Adrenal gland (tissue), 12 donors: ENCODE data around the gene KCNAB1. TPM values are rescaled to one million over a fixed set of nuclear protein-coding genes. Genes with fewer than 3 reads are reported as not detected.

Experiments
- DNase-seq, 7 donors: peaks; one replicate each; pipeline ENCODE4 v3.0.0-alpha.2; 2019 to 2020
- H3K27ac ChIP-seq, 5 donors: fragments of 200-600 bp; sonication (generic) in 4 of 5; 1 replicate in 3 of 5; 2 replicates in 2 of 5; pipeline versions ENCODE4 v1.5.1 to v1.8.0; 2016 to 2020; ENCODE audit warnings: mild to moderate bottlenecking in 1 of 5
- H3K27me3 ChIP-seq: fragments of 200-600 bp; 2 replicates; pipeline ENCODE4 v1.8.0; 2021
- H3K36me3 ChIP-seq, 2 donors: fragments of 200-600 bp; replicated peaks in 1 of 2; 1 replicate in 1 of 2; 2 replicates in 1 of 2; pipeline versions ENCODE4 v1.5.1 to v1.8.0; 2018 to 2022
- H3K4me1 ChIP-seq, 2 donors: fragments of 200-600 bp; replicated peaks in 1 of 2; 1 replicate in 1 of 2; 2 replicates in 1 of 2; pipeline versions ENCODE4 v1.5.1 to v1.8.0; 2018 to 2021
- H3K4me3 ChIP-seq, 4 donors: fragments of 200-600 bp; sonication (generic) in 3 of 4; one replicate each; pipeline ENCODE4 v1.5.1; 2016 to 2018
- H3K9me3 ChIP-seq, 3 donors: fragments of 200-600 bp; sonication (generic) in 1 of 3; replicated peaks in 1 of 3; 1 replicate in 2 of 3; 2 replicates in 1 of 3; pipeline versions ENCODE4 v1.5.1 to v1.8.0; 2016 to 2021
- POLR2A ChIP-seq, 2 donors: fragments of 450-650 bp; IDR thresholded peaks; one replicate each; pipeline ENCODE4 v1.6.1; 2017; ENCODE audit warnings: antibody characterized with exemption in 2 of 2, mild to moderate bottlenecking in 2 of 2, moderate library complexity in 1 of 2
- WGBS, 4 donors: extraction: QIAGEN DNeasy Blood & Tissue Kit in 2 of 4; methylation state at CpG; one replicate each; pipeline versions ENCODE4 v1.1.5 to v1.1.7; 2013 to 2017; 5-methylcytosine and 5-hydroxymethylcytosine counted together
- intact Hi-C, 2 donors: fragments of 100-400 bp; cut with DNase I; formaldehyde crosslinking; loops; one replicate each; pipeline versions ENCODE4 v1.14.1 to v1.15.0; 2022 to 2023
- polyA plus RNA-seq, 3 donors: library from polyadenylated mRNA; stranded (reverse); fragments of 200-250 nt in 2 of 3; fragments of 350-450 nt in 1 of 3; fragmentation: Illumina TruSeq in 1 of 3; extraction: RNeasy Lipid Tissue Mini Kit (QIAGEN cat#74804) in 1 of 3; gene quantifications; one replicate each; pipeline ENCODE4 v1.2.3, GENCODE V29; 2013 to 2014
- total RNA-seq, 9 donors: library from RNA; depleted of rRNA in 4 of 9; stranded (reverse); fragments of >200 nt in 4 of 9; fragments of 120-200 nt in 1 of 9; fragmentation: NEBNext Ultra II Directional in 1 of 9; extraction: Animal tissue kit (Norgen Biotek cat#: 25700) in 1 of 9; gene quantifications; one replicate each; pipeline versions ENCODE4 v1.1.0 to v1.2.4, GENCODE V29; 2013 to 2023
- TF ChIP-seq, protein P1 (sequence below), 6 experiments: fragments of 450-650 bp in 4 of 6; fragments of 200-600 bp in 2 of 6; sonication (generic) in 1 of 6; IDR thresholded peaks; 1 replicate in 5 of 6; 2 replicates in 1 of 6; pipeline versions ENCODE4 v1.5.1 to v1.8.0; 2016 to 2021; ENCODE audit warnings: antibody characterized with exemption in 6 of 6, mild to moderate bottlenecking in 2 of 6, moderate library complexity in 1 of 6
- donor health status: healthy with polysubstance abuse.
- donor health status: Bipolar disorder and iron deficiency.
- donor health status: DM: yes; HTN: yes; CAD: no.
- donor health status: DM: no; HTN: no; CAD: no.
- donor health status: DM: no; HTN: no; CAD: no.
- donor health status: DM: yes; HTN: yes; CAD: no.

The KCNAB1 gene
- total and polyA plus RNA-seq, 12 donors: 0.36 to 5.0 (median 1.5) TPM

DNA sequence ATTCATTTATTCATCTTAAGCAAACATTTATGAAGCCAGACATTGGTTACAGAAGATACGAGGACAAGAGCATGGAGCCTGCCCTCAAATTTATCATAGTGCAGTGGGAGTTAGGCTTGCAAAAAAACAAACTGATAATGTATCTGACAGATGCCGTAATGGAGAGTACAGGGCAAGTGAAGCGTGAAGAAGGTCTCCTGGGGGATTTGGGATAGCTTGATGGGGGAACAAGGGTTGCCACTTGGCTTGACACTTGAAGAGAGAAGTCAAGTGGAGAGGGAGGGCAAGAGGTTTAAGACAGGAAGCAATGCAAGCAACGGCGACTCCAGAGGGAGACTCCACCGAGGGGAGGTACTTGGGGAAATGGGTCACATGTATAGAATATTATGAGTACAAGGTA lies 305.3 kb downstream of the KCNAB1 start:
- Histone ChIP-seq H3K9me3 (no peaks in the 10 kb centered on the region), H3K36me3 (no peaks in the 10 kb centered on the region), H3K4me1 (no peaks in the 10 kb centered on the region), H3K27ac (no peak overlapping the region), H3K27me3 (no peaks in the 10 kb centered on the region), H3K4me3 (no peak overlapping the region)
- WGBS, 4 donors: 45 to 55% (median 51%) methylated on average over 6 of the region's 6 CpGs
- no peak for TF ChIP-seq POLR2A (IDR thresholded peaks at IDR 0.05)
- TF ChIP-seq, protein P1, sequence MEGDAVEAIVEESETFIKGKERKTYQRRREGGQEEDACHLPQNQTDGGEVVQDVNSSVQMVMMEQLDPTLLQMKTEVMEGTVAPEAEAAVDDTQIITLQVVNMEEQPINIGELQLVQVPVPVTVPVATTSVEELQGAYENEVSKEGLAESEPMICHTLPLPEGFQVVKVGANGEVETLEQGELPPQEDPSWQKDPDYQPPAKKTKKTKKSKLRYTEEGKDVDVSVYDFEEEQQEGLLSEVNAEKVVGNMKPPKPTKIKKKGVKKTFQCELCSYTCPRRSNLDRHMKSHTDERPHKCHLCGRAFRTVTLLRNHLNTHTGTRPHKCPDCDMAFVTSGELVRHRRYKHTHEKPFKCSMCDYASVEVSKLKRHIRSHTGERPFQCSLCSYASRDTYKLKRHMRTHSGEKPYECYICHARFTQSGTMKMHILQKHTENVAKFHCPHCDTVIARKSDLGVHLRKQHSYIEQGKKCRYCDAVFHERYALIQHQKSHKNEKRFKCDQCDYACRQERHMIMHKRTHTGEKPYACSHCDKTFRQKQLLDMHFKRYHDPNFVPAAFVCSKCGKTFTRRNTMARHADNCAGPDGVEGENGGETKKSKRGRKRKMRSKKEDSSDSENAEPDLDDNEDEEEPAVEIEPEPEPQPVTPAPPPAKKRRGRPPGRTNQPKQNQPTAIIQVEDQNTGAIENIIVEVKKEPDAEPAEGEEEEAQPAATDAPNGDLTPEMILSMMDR (IDR thresholded peaks at IDR 0.05): no peak
- no peak for DNase-seq
- intact Hi-C loops: no loop called here

DNA sequence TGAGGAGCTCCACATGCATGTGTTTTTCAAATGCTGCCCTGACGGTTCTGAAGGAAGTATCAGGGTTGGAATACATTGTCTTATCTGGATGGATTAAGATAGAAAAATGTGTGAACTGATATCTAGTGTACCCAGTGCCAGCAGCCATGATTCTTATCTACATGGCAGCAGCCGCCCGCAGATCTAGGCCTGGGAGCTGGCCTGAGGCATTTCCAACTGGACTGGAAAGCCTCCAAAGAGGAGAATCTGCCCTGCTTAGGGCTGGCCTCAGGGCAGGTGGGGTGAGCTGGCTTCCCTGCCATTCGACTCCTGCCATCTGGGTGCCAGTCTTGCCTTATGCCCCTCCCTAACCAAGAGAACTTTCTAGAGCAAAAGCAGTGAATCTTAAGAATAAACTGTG lies 308.7 kb downstream of the KCNAB1 start:
- WGBS, 4 donors: 35 to 71% (median 58%) methylated on average over 2 to 4 of the region's 4 CpGs

DNA sequence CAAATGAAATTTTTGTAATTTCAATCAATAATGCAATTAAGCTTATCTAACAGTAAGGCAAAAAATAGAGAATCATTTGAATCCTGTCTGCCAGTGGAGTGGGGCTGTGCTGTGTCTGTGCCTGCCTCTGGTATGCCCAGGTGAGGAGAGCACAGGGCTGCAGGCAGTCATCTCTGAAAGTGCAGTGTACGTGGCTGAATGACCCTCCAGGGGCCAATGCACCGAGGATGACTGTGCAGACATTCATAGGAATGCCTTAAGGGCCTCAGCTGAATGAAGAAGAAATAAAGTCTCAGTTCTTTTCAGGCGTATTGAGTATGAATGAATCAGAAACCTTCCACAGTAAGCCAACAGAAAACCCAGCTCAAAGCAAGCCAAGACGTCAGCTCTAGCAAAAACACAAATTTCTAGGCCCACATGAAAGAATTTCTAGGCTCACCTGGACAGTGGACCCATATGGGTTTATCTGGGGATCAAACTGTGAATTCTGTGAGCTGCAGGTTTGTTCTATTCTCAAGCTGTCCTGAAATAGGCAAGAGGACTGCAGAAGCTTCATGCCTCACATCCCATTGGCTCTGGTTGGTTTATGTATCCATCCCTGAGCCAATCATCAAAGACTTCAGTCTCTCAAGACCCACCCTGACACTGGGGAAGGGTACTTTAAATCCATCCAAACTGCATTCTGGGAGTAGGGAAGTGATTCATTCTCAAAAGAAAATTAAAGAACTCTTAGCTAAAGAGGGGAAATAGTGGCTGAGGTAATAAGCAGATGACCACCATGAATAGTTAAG lies 311.2 kb downstream of the KCNAB1 start:
- Histone ChIP-seq H3K4me1 (no peaks in the 10 kb centered on the region), H3K9me3 (no peaks in the 10 kb centered on the region), H3K27me3 (no peaks in the 10 kb centered on the region), H3K27ac (no peak overlapping the region), H3K4me3 (no peak overlapping the region), H3K36me3 (no peaks in the 10 kb centered on the region)
- 72 to 95% (median 85%) methylated on average over 4 of the region's 4 CpGs for WGBS, 4 donors
- no peak for TF ChIP-seq POLR2A (IDR thresholded peaks at IDR 0.05)
- TF ChIP-seq, protein P1 (IDR thresholded peaks at IDR 0.05): no peak
- intact Hi-C loops: no loop called here
- no peak for DNase-seq

More for the DNA sequence above, 308.7 kb downstream of the KCNAB1 start:
- Histone ChIP-seq H3K4me1 (no peaks in the 10 kb centered on the region), H3K27me3 (no peaks in the 10 kb centered on the region), H3K4me3 (no peak overlapping the region), H3K36me3 (no peaks in the 10 kb centered on the region), H3K9me3 (no peaks in the 10 kb centered on the region), H3K27ac (no peak overlapping the region)
- TF ChIP-seq POLR2A (IDR thresholded peaks at IDR 0.05): no peak
- TF ChIP-seq, protein P1 (IDR thresholded peaks at IDR 0.05): no peak
- DNase-seq: peak in 3 of 7 donors; percentile 22 to 51 (median 25)
- intact Hi-C loops: no loop called here

DNA sequence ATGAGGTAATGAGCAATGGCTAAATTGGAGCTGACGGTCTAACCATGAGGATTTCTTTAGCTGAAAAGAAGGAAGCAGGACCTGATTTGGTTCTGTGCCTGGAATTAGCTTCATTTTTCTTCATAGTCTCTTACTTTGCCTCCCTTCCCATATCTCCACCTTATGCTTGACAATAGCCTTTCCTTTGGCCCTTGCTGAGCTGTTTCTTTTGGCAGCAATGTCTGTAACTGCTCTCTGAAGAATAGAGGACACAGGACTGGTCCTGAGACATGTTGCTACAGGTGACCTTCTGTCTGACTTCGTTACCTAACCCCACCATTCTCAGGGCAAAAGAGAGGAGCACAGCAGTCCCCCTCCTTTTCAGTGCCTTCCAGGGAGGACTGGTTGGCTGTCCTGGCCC lies 312.2 kb downstream of the KCNAB1 start:
- Histone ChIP-seq H3K4me3 (no peak overlapping the region), H3K4me1 (no peaks in the 10 kb centered on the region), H3K36me3 (no peaks in the 10 kb centered on the region), H3K27me3 (no peaks in the 10 kb centered on the region), H3K9me3 (no peaks in the 10 kb centered on the region), H3K27ac (no peak overlapping the region)
- 30 to 47% (median 44%) methylated on average over 2 of the region's 2 CpGs for WGBS, 4 donors
- DNase-seq: no peak
- TF ChIP-seq, protein P1 (IDR thresholded peaks at IDR 0.05): no peak
- no peak for TF ChIP-seq POLR2A (IDR thresholded peaks at IDR 0.05)
- intact Hi-C loops: no loop called here
